H1 (cell line): Measurements from ENCODE around the gene RAB40B. TPM values are rescaled to one million over a fixed set of nuclear protein-coding genes. Genes with fewer than 3 reads are reported as not detected.

Experiments
- CTCF ChIA-PET: fragments of 300-600 bp; sonication (Branson Sonifier 250); formaldehyde crosslinking; loops from one replicate; lab custom pipeline; 2021; ENCODE audit not compliant: partially characterized antibody; lab: Charles Lee
- POLR2A ChIA-PET: fragments of 300-600 bp; sonication (Branson Sonifier 250); formaldehyde crosslinking; loops from one replicate; lab custom pipeline; 2021; ENCODE audit warnings: inconsistent platforms; ENCODE audit not compliant: partially characterized antibody; lab: Charles Lee
- DNase-seq, 2 experiments: peaks; one replicate each; pipeline versions ENCODE4 v3.0.0 to v3.0.0-alpha.2; 2010 to 2022; ENCODE audit warnings: low spot score in 2 of 2, low read depth in 1 of 2, mixed read lengths in 1 of 2
- FAIRE-seq: peaks from 2 replicates; lab custom pipeline; 2011; peaks lifted over from hg19 to GRCh38; lab: Jason Lieb, UNC
- H2AFZ ChIP-seq: 2 replicates; pipeline ENCODE4 v1.8.1; 2012; ENCODE audit warnings: low read length, inconsistent platforms
- H2AK5ac ChIP-seq: 2 replicates; pipeline ENCODE4 v1.6.1; 2013; ENCODE audit warnings: low read depth, low read length
- H2BK120ac ChIP-seq: replicated peaks from 2 replicates; pipeline ENCODE3; 2013; ENCODE audit warnings: low read depth, low read length, inconsistent platforms
- H2BK12ac ChIP-seq: 2 replicates; pipeline ENCODE4 v1.6.1; 2013; ENCODE audit warnings: low read depth, low read length
- H2BK15ac ChIP-seq: 2 replicates; pipeline ENCODE4 v1.6.1; 2013; ENCODE audit warnings: low read length
- H2BK20ac ChIP-seq: 2 replicates; pipeline ENCODE4 v1.6.1; 2013; ENCODE audit warnings: low read length
- H2BK5ac ChIP-seq: 2 replicates; pipeline ENCODE4 v1.6.1; 2013; ENCODE audit warnings: low read depth, low read length
- H3K14ac ChIP-seq: 2 replicates; pipeline ENCODE4 v1.6.1; 2013; ENCODE audit warnings: inconsistent platforms; ENCODE audit not compliant: insufficient read length
- H3K18ac ChIP-seq: 2 replicates; pipeline ENCODE4 v1.6.1; 2013; ENCODE audit warnings: low read length; ENCODE audit errors: extremely low read depth
- H3K23ac ChIP-seq: 2 replicates; pipeline ENCODE4 v1.6.1; 2013; ENCODE audit warnings: inconsistent platforms; ENCODE audit not compliant: insufficient read length
- H3K23me2 ChIP-seq: 2 replicates; pipeline ENCODE4 v1.6.1; 2013; ENCODE audit warnings: low read depth, low read length
- H3K27ac ChIP-seq: 2 replicates; pipeline ENCODE4 v1.6.1; 2011; ENCODE audit warnings: low read depth, low read length, inconsistent platforms
- H3K27me3 ChIP-seq, 4 experiments: replicated peaks in 1 of 4; 1 replicate in 1 of 4; 2 replicates in 3 of 4; pipeline versions ENCODE4 v1.6.1 to v1.8.1; 2011 to 2013; ENCODE audit warnings: low read length in 3 of 4, mild to moderate bottlenecking in 3 of 4, inconsistent platforms in 2 of 4, mixed read lengths in 2 of 4, moderate library complexity in 1 of 4; ENCODE audit not compliant: control insufficient read depth in 3 of 4, insufficient read depth in 3 of 4; ENCODE audit errors: extremely low read depth in 1 of 4
- H3K36me3 ChIP-seq, 4 experiments: 2 replicates each; pipeline versions ENCODE4 v1.6.1 to v1.8.1; 2011 to 2013; ENCODE audit warnings: mild to moderate bottlenecking in 4 of 4, low read length in 3 of 4, moderate library complexity in 2 of 4, control low read depth in 1 of 4, inconsistent platforms in 1 of 4; ENCODE audit not compliant: insufficient read depth in 4 of 4, control insufficient read depth in 2 of 4
- H3K4ac ChIP-seq: replicated peaks from 2 replicates; pipeline ENCODE3; 2013; ENCODE audit warnings: low read length, low read depth, mixed read lengths, inconsistent platforms; ENCODE audit not compliant: insufficient read length
- H3K4me1 ChIP-seq, 4 experiments: replicated peaks in 1 of 4; 1 replicate in 1 of 4; 2 replicates in 3 of 4; pipeline versions ENCODE4 v1.6.1 to v1.8.1; 2011 to 2013; ENCODE audit warnings: low read length in 3 of 4, inconsistent platforms in 2 of 4, mixed read lengths in 1 of 4; ENCODE audit not compliant: insufficient read depth in 4 of 4, control insufficient read depth in 3 of 4
- H3K4me2 ChIP-seq, 2 experiments: 2 replicates each; pipeline versions ENCODE4 v1.6.1 to v1.8.1; 2011 to 2013; ENCODE audit warnings: low read depth in 2 of 2, low read length in 2 of 2, control low read depth in 1 of 2, inconsistent platforms in 1 of 2, mild to moderate bottlenecking in 1 of 2; ENCODE audit not compliant: insufficient read depth in 1 of 2
- H3K4me3 ChIP-seq, 4 experiments: fragments of 200-600, 300-600 bp in 1 of 4; sonication (generic), shearing (Covaris generic), sonication (Bioruptor Twin) in 1 of 4; 2 replicates each; pipeline versions ENCODE4 v1.5.1 to v1.8.1; 2011 to 2016; ENCODE audit warnings: low read length in 4 of 4, low read depth in 3 of 4, control low read depth in 2 of 4, inconsistent platforms in 2 of 4, mild to moderate bottlenecking in 2 of 4, mixed read lengths in 1 of 4, moderate library complexity in 1 of 4; ENCODE audit not compliant: insufficient read depth in 2 of 4; ENCODE audit errors: extremely low read depth in 1 of 4
- H3K56ac ChIP-seq: replicated peaks from 2 replicates; pipeline ENCODE3; 2013; ENCODE audit warnings: low read depth, mild to moderate bottlenecking, mixed read lengths, low read length, inconsistent platforms; ENCODE audit not compliant: insufficient read length
- H3K79me1 ChIP-seq: 2 replicates; pipeline ENCODE4 v1.6.1; 2013; ENCODE audit warnings: low read depth, low read length, control low read depth
- H3K79me2 ChIP-seq, 2 experiments: 2 replicates each; pipeline versions ENCODE4 v1.6.1 to v1.8.1; 2012 to 2013; ENCODE audit warnings: low read length in 2 of 2, mild to moderate bottlenecking in 2 of 2, inconsistent platforms in 1 of 2; ENCODE audit not compliant: insufficient read depth in 2 of 2, control insufficient read depth in 1 of 2
- H3K9ac ChIP-seq, 4 experiments: replicated peaks in 1 of 4; 1 replicate in 1 of 4; 2 replicates in 3 of 4; pipeline versions ENCODE4 v1.6.1 to v1.8.1; 2011 to 2013; ENCODE audit warnings: low read depth in 3 of 4, low read length in 3 of 4, control low read depth in 2 of 4, mild to moderate bottlenecking in 2 of 4, moderate library complexity in 2 of 4, inconsistent platforms in 1 of 4; ENCODE audit errors: extremely low read depth in 1 of 4
- H3K9me3 ChIP-seq, 2 experiments: 2 replicates each; pipeline versions ENCODE4 v1.6.1 to v1.8.1; 2012 to 2013; ENCODE audit warnings: mild to moderate bottlenecking in 2 of 2, moderate library complexity in 2 of 2, control low read depth in 1 of 2, inconsistent platforms in 1 of 2, low read depth in 1 of 2, low read length in 1 of 2, mixed read lengths in 1 of 2; ENCODE audit not compliant: insufficient read depth in 2 of 2
- H4K20me1 ChIP-seq, 2 experiments: replicated peaks in 1 of 2; 2 replicates each; pipeline versions ENCODE3 to v1.8.1; 2011 to 2013; ENCODE audit warnings: inconsistent platforms in 2 of 2, low read length in 2 of 2, mild to moderate bottlenecking in 1 of 2; ENCODE audit not compliant: insufficient read depth in 2 of 2, control insufficient read depth in 1 of 2
- H4K5ac ChIP-seq: 2 replicates; pipeline ENCODE4 v1.6.1; 2013; ENCODE audit warnings: low read length, low read depth, mixed read lengths, inconsistent platforms; ENCODE audit not compliant: insufficient read length
- H4K8ac ChIP-seq: 2 replicates; pipeline ENCODE4 v1.8.0; 2013; ENCODE audit warnings: mild to moderate bottlenecking, moderate library complexity, low read length, inconsistent platforms; ENCODE audit not compliant: insufficient read depth; ENCODE audit errors: extremely low read depth
- H4K91ac ChIP-seq: replicated peaks from 2 replicates; pipeline ENCODE3; 2013; ENCODE audit warnings: low read length, mixed read lengths, inconsistent platforms; ENCODE audit not compliant: insufficient read length
- CREB1 ChIP-seq: IDR thresholded peaks from 2 replicates; pipeline ENCODE4 v1.6.1; 2012; ENCODE audit warnings: inconsistent platforms
- RFX5 ChIP-seq: IDR thresholded peaks from 2 replicates; pipeline ENCODE4 v1.6.1; 2011; ENCODE audit warnings: low read depth, low read length, improper control_type of control experiment, borderline replicate concordance
- WGBS, 2 experiments: shearing (Covaris generic) in 1 of 2; methylation state at CpG; one replicate each; pipeline versions ENCODE4 v1.1.6 to v1.1.7; 2013 to 2015; ENCODE audit warnings: low lambda C conversion rate in 2 of 2, mixed read lengths in 2 of 2, inconsistent platforms in 1 of 2, low coverage in 1 of 2, missing lambda C conversion rate in 1 of 2; ENCODE audit not compliant: insufficient replicate concordance in 2 of 2, insufficient coverage in 1 of 2, insufficient read length in 1 of 2; ENCODE audit errors: extremely low coverage in 1 of 2, missing lambda C conversion rate in 1 of 2; 5-methylcytosine and 5-hydroxymethylcytosine counted together
- polyA plus RNA-seq, 7 experiments: library from polyadenylated mRNA; depleted of rRNA in 3 of 7; stranded (reverse) in 5 of 7; unstranded in 2 of 7; fragments of >200 nt in 5 of 7; fragments of 200-250 nt in 2 of 7; gene quantifications; 1 replicate in 5 of 7; 2 replicates in 1 of 7; 4 replicates in 1 of 7; pipeline versions ENCODE4 v1.2.1 to v1.2.3, GENCODE V29; 2011 to 2013; ENCODE audit warnings: missing spikeins in 2 of 7, mixed read lengths in 2 of 7
- total RNA-seq: library from RNA; stranded (reverse); fragmentation: NEBNext Ultra II Directional; extraction: Animal tissue kit (Norgen Biotek cat#: 25700); gene quantifications from 2 replicates; pipeline ENCODE4 v1.2.1, GENCODE V29; 2021

Gene RAB40B
- total and polyA plus RNA-seq, 2 of the 8 experiments (the other 6 are each of a cell fraction or from before 2014, with no cell fraction given), result 3.1 to 4.6 TPM

- Histone ChIP-seq H3K4ac (no peak overlapping the region), H2BK20ac (no peak overlapping the region), H3K23ac (no peak overlapping the region), H3K4me1 (peaks cover 0 to 5% (median 0%) of the 10 kb centered on the region in 4 experiments; a peak in 1 of 7 replicates), H4K5ac (no peak overlapping the region), H2AFZ (no peak overlapping the region), H3K27ac (no peak overlapping the region), H3K14ac (no peak overlapping the region), H3K36me3 (peaks cover 5 to 21% (median 6%) of the 10 kb centered on the region in 4 experiments; a peak in 7 of 8 replicates), H3K4me2 (no peak overlapping the region), H3K79me2 (peaks cover 4 to 66% of the 10 kb centered on the region in 2 experiments; a peak in 3 of 4 replicates), H2BK120ac (no peak overlapping the region), H3K18ac (no peak overlapping the region), H3K9me3 (no peaks in the 10 kb centered on the region), H3K27me3 (no peaks in the 10 kb centered on the region), H3K9ac (no peak overlapping the region), H4K20me1 (peaks cover 6 to 22% of the 10 kb centered on the region in 2 experiments), H4K8ac (no peak overlapping the region), H2BK12ac (no peak overlapping the region), H3K4me3 (no peak overlapping the region), H3K79me1 (peaks cover 12% of the 10 kb centered on the region), H2BK5ac (no peak overlapping the region), H4K91ac (no peak overlapping the region), H3K23me2 (no peaks in the 10 kb centered on the region), H3K56ac (no peak overlapping the region), H2BK15ac (no peak overlapping the region), H2AK5ac (no peak overlapping the region)
- CTCF ChIA-PET, result interaction anchor here (1.1 kb wide), 1 partner anchor 16 kb away, joined by 3 read pairs; no protein-coding TSS in a partner anchor
- no peak for FAIRE-seq
- POLR2A ChIA-PET, result interaction anchor here (0.7 kb wide), 1 partner anchor 9 kb away, joined by 3 read pairs; no protein-coding TSS in a partner anchor
- no peak for DNase-seq
- TF ChIP-seq RFX5 (no peak), CREB1 (no peak)
- 90% methylated on average over 8 of the region's 8 CpGs; no CpG with 5 or more reads in 1 of the 2 experiments for WGBS, 2 experiments
Observed at GRCh38 chr17:82632451-82632850, 66.0 kb downstream of the RAB40B start.
